Activated B cell treated with CpG ODN at 0.5 μM for 24 hours (primary cell): ENCODE measurements around the gene SLC25A51. TPM values are rescaled to one million over a fixed set of nuclear protein-coding genes. Genes with fewer than 3 reads are reported as not detected.

Experiments
- ATAC-seq: fragments of 200-7000 bp; cut with Tn5 transposase; one replicate; pipeline ENCODE4 v1.10.0; 2021; ENCODE audit warnings: low read depth, mild to moderate bottlenecking, moderate library complexity
- CTCF ChIA-PET: fragments of 350-600 bp; sonication (Branson Sonifier 250); formaldehyde crosslinking; loops from one replicate; lab custom pipeline; 2021; ENCODE audit warnings: antibody characterized with exemption; lab: Charles Lee
- POLR2A ChIA-PET: fragments of 350-600 bp; sonication (Branson Sonifier 250); formaldehyde crosslinking; loops from one replicate; lab custom pipeline; 2021; ENCODE audit warnings: antibody characterized with exemption; lab: Charles Lee
- DNase-seq: peaks from one replicate; pipeline ENCODE4 v3.0.0; 2022
- H3K27ac Mint-ChIP-seq: one replicate; pipeline ENCODE4 v1.8.0; 2020; ENCODE audit warnings: mixed read lengths
- H3K27me3 Mint-ChIP-seq: one replicate; pipeline ENCODE4 v1.8.0; 2021; ENCODE audit warnings: mixed read lengths
- H3K36me3 Mint-ChIP-seq: one replicate; pipeline ENCODE4 v1.8.0; 2021; ENCODE audit warnings: low read depth, mixed read lengths
- H3K4me1 Mint-ChIP-seq: one replicate; pipeline ENCODE4 v1.8.0; 2021; ENCODE audit warnings: mixed read lengths
- H3K4me3 Mint-ChIP-seq: one replicate; pipeline ENCODE4 v1.8.0; 2020; ENCODE audit warnings: mild to moderate bottlenecking, mixed read lengths
- H3K9me3 Mint-ChIP-seq: one replicate; pipeline ENCODE4 v1.8.0; 2020; ENCODE audit warnings: mixed read lengths
- CTCF ChIP-seq: fragments of 200-600 bp; IDR thresholded peaks from one replicate; pipeline ENCODE4 v1.8.0; 2022; ENCODE audit warnings: antibody characterized with exemption, mild to moderate bottlenecking
- intact Hi-C: fragments of 100-400 bp; cut with micrococcal nuclease; formaldehyde crosslinking; loops from one replicate; pipeline ENCODE4 v1.15.1; 2024
- total RNA-seq: library from RNA; stranded (reverse); gene quantifications from 2 replicates; pipeline ENCODE4 v1.2.3, GENCODE V29; 2022

The SLC25A51 gene
- total RNA-seq, 1 donor from 2014 or later = 33.9 TPM

GRCh38 chr9:37859043-37859442, 44.9 kb downstream of the SLC25A51 start:
- Mint-ChIP-seq H3K27ac (no peak overlapping the region), H3K9me3 (no peaks in the 10 kb centered on the region), H3K27me3 (no peaks in the 10 kb centered on the region), H3K4me3 (no peak overlapping the region), H3K4me1 (no peaks in the 10 kb centered on the region), H3K36me3 (peaks cover 58% of the 10 kb centered on the region)
- TF ChIP-seq CTCF = no peak
- ChIA-PET POLR2A (no interaction called here), CTCF (interaction anchor here (0.6 kb wide), 1 partner anchor 789 kb away, joined by 3 read pairs; no protein-coding TSS in a partner anchor)
- no peak for ATAC-seq
- intact Hi-C loops = loop anchor here (10.0 kb wide), 2 partner anchors 56 to 84 kb away; no protein-coding TSS in a partner anchor
- no peak for DNase-seq

- H3K36me3 Mint-ChIP-seq = peaks cover 52% of the 10 kb centered on the region
- no peak for DNase-seq
- ATAC-seq = no peak
- TF ChIP-seq CTCF = no peak
- H3K9me3 Mint-ChIP-seq = no peaks in the 10 kb centered on the region
- no peak overlapping the region for H3K27ac Mint-ChIP-seq
- H3K4me3 Mint-ChIP-seq = no peak overlapping the region
- intact Hi-C loops = loop anchor here (10.0 kb wide), 2 partner anchors 58 to 82 kb away; no protein-coding TSS in a partner anchor
- no peaks in the 10 kb centered on the region for H3K4me1 Mint-ChIP-seq
- no peaks in the 10 kb centered on the region for H3K27me3 Mint-ChIP-seq
- ChIA-PET CTCF (no interaction called here), POLR2A (no interaction called here)
Measured at GRCh38 chr9:37856551-37856950, 47.4 kb downstream of the SLC25A51 start.

GRCh38 chr9:37852222-37852621, 51.7 kb downstream of the SLC25A51 start:
- DNase-seq = no peak
- ChIA-PET CTCF (no interaction called here), POLR2A (no interaction called here)
- no peak for ATAC-seq
- no peak for TF ChIP-seq CTCF
- Mint-ChIP-seq H3K9me3 (no peaks in the 10 kb centered on the region), H3K4me3 (no peak overlapping the region), H3K27me3 (no peaks in the 10 kb centered on the region), H3K4me1 (no peaks in the 10 kb centered on the region), H3K27ac (no peak overlapping the region), H3K36me3 (peaks cover 29% of the 10 kb centered on the region)
- intact Hi-C loops = loop anchor here (10.0 kb wide), 2 partner anchors 63 to 77 kb away; no protein-coding TSS in a partner anchor

DNA sequence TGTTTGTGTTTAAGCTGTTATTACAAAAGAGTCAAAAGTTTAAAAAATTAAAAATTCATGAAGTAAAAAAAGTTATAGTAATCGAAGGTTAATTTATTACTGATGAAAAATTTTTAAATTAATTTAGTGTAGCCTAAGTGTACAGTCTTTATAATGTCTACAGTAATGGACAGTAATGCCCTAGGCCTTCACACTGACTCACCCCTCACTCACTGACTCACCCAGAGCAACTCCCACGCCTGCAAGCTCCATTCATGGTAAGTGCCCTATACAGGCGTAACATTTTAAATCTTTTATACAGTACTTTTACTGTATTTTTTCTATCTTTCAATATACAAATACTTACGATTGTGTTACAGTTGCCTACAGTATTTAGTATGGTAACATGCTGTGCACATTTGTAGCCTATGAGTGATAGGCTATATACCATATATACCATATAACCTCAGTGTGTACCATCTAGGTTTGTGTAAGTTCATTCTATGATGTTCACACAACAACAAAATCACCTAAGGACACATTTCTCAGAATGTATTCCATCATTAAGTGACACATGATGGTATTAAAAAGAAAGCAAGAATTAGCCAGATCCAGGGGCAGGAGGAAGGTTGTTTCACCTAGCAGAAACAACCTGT, 63.2 kb downstream of the SLC25A51 start:
- intact Hi-C loops = no loop called here
- ChIA-PET CTCF (interaction anchor here (0.6 kb wide), 2 partner anchors 17 to 850 kb away, joined by 4 read pairs; no protein-coding TSS in a partner anchor), POLR2A (no interaction called here)
- Mint-ChIP-seq H3K4me1 (no peaks in the 10 kb centered on the region), H3K4me3 (no peak overlapping the region), H3K27ac (no peak overlapping the region), H3K9me3 (no peaks in the 10 kb centered on the region), H3K27me3 (no peaks in the 10 kb centered on the region), H3K36me3 (peaks cover 30% of the 10 kb centered on the region)
- ATAC-seq = no peak
- no peak for TF ChIP-seq CTCF
- no peak for DNase-seq
